Measurements from ENCODE around the gene PAAF1. TPM values are rescaled to one million over a fixed set of nuclear protein-coding genes. Genes with fewer than 3 reads are reported as not detected.

The PAAF1 gene
- total RNA-seq, 1 experiment from 2014 or later, result 13.3 TPM

DNA sequence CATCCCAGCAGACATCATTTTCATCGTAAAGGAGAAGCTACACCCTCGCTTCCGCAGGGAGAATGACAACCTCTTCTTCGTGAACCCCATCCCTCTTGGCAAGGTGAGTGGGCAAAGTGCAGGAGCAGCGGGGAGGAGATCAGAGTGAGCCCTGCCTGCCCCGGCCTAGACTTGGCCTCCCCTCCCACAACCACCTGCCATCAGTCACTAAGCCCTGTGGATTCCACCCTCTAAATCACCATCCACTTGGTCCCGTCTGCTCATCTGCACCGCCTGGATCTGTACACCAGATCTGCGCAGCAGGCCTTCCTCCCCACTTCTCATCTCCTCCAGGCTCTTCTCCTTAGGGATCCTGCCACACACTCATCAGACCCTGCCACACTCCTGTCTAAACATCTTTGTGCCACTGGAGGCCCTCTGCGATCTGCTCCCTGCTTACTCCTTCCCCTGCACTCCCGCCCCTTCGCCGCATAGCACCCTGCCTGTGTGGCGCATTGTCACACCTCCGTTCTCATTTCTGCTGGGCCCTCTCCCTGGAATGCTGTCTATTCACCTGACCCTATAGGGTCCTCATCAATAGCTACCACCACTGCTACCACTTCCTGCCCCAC, 91.7 kb downstream of the PAAF1 start:
- Histone ChIP-seq H3K9ac (ENCODE audit: low read length) (no peak overlapping the region), H4K20me1 (ENCODE audit: low read length) (no peaks in the 10 kb centered on the region), H3K36me3 (ENCODE audit: low read depth, low read length) (no peaks in the 10 kb centered on the region), H3F3A (ENCODE audit: low read length, unreplicated experiment) (no peaks in the 10 kb centered on the region), H3K9me3 (ENCODE audit: low read length) (no peaks in the 10 kb centered on the region), H3K27me3 (ENCODE audit: low read length) (no peaks in the 10 kb centered on the region), H3K79me2 (ENCODE audit: low read length) (no peaks in the 10 kb centered on the region), H2AFZ (ENCODE audit: low read length) (no peak overlapping the region), H3K27ac (ENCODE audit: low read length) (no peak overlapping the region), H3K4me1 (ENCODE audit: insufficient read depth, low read length) (peaks cover 7% of the 10 kb centered on the region), H3K4me3 (ENCODE audit: low read length) (no peak overlapping the region), H3K9me2 (replicated peaks; ENCODE audit: low read length) (no peaks in the 10 kb centered on the region), H3K4me2 (ENCODE audit: low read length) (no peak overlapping the region)
- no TSS peak for BruUV-seq (replicated peaks)
- CTCF ChIA-PET, result no interaction called here
- no peak for TF ChIP-seq EZH2phosphoT487 (IDR thresholded peaks at IDR 0.05; ENCODE audit: borderline replicate concordance, low read length)
- TF ChIP-seq EZH2 (IDR thresholded peaks at IDR 0.05; ENCODE audit: low read length, unreplicated experiment), result no peak
- no peak for TF ChIP-seq CTCF (conservative IDR thresholded peaks at IDR 0.05; ENCODE audit: low read depth, low read length)
- POLR2A ChIA-PET (ENCODE audit: unreplicated experiment), result no interaction called here
- intact Hi-C loops (cut with micrococcal nuclease), result loop anchor here (10.0 kb wide), 1 partner anchor 476 kb away; no protein-coding TSS in a partner anchor
- ATAC-seq (no peak), DNase-seq (no peak)

DNA sequence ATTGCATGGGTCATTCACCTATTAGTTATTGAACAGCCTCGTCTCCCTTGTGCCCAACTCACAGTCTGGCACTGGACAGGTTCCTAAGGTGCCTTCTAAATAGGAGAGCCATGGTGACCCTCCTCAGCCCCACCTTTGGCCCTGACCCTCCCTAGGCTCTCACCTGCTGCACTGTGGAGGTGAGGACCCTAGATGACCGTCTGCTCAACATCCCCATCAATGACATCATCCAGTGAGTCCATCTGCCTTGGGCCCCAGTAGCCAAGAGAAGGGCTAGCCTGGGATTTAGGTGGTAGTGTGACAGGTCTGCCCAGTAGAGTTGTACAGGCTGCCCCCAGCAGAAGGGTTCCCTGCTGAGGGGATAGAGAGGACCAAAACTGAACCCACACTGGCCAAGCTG, 92.3 kb downstream of the PAAF1 start:
- Histone ChIP-seq H4K20me1 (ENCODE audit: low read length) (no peaks in the 10 kb centered on the region), H3K79me2 (ENCODE audit: low read length) (no peaks in the 10 kb centered on the region), H3K9me2 (replicated peaks; ENCODE audit: low read length) (no peaks in the 10 kb centered on the region), H3K27ac (ENCODE audit: low read length) (no peak overlapping the region), H3K4me3 (ENCODE audit: low read length) (no peak overlapping the region), H3F3A (ENCODE audit: low read length, unreplicated experiment) (no peaks in the 10 kb centered on the region), H3K9me3 (ENCODE audit: low read length) (no peaks in the 10 kb centered on the region), H3K9ac (ENCODE audit: low read length) (no peak overlapping the region), H3K27me3 (ENCODE audit: low read length) (no peaks in the 10 kb centered on the region), H3K4me2 (ENCODE audit: low read length) (no peak overlapping the region), H3K36me3 (ENCODE audit: low read depth, low read length) (no peaks in the 10 kb centered on the region), H2AFZ (ENCODE audit: low read length) (no peak overlapping the region), H3K4me1 (ENCODE audit: insufficient read depth, low read length) (peaks cover 11% of the 10 kb centered on the region)
- DNase-seq, result no peak
- TF ChIP-seq EZH2 (IDR thresholded peaks at IDR 0.05; ENCODE audit: low read length, unreplicated experiment) (no peak), CTCF (conservative IDR thresholded peaks at IDR 0.05; ENCODE audit: low read depth, low read length) (no peak), EZH2phosphoT487 (IDR thresholded peaks at IDR 0.05; ENCODE audit: borderline replicate concordance, low read length) (no peak)
- ChIA-PET CTCF (no interaction called here), POLR2A (ENCODE audit: unreplicated experiment) (no interaction called here)
- BruUV-seq (replicated peaks), result no TSS peak
- ATAC-seq, result no peak
- intact Hi-C loops (cut with micrococcal nuclease), result loop anchor here (10.0 kb wide), 1 partner anchor 476 kb away; no protein-coding TSS in a partner anchor

GRCh38 chr11:73969991-73970800, 93.4 kb downstream of the PAAF1 start:
- no TSS peak for BruUV-seq (replicated peaks)

More at GRCh38 chr11:73969991-73970800, 93.4 kb downstream of the PAAF1 start:
- Histone ChIP-seq H3F3A (ENCODE audit: low read length, unreplicated experiment) (no peaks in the 10 kb centered on the region), H3K36me3 (ENCODE audit: low read depth, low read length) (no peaks in the 10 kb centered on the region), H3K9me2 (replicated peaks; ENCODE audit: low read length) (no peaks in the 10 kb centered on the region), H3K27ac (ENCODE audit: low read length) (no peak overlapping the region), H3K4me1 (ENCODE audit: insufficient read depth, low read length) (peaks cover 8% of the 10 kb centered on the region), H3K4me3 (ENCODE audit: low read length) (no peak overlapping the region), H3K79me2 (ENCODE audit: low read length) (no peaks in the 10 kb centered on the region), H3K9me3 (ENCODE audit: low read length) (no peaks in the 10 kb centered on the region), H2AFZ (ENCODE audit: low read length) (no peak overlapping the region), H4K20me1 (ENCODE audit: low read length) (no peaks in the 10 kb centered on the region), H3K27me3 (ENCODE audit: low read length) (no peaks in the 10 kb centered on the region), H3K4me2 (ENCODE audit: low read length) (no peak overlapping the region), H3K9ac (ENCODE audit: low read length) (no peak overlapping the region)
- intact Hi-C loops (cut with micrococcal nuclease), result loop anchor here (10.0 kb wide), 1 partner anchor 475 kb away; no protein-coding TSS in a partner anchor
- DNase-seq, result no peak
- POLR2A ChIA-PET (ENCODE audit: unreplicated experiment), result no interaction called here
- no peak for ATAC-seq
- TF ChIP-seq EZH2 (IDR thresholded peaks at IDR 0.05; ENCODE audit: low read length, unreplicated experiment) (no peak), CTCF (conservative IDR thresholded peaks at IDR 0.05; ENCODE audit: low read depth, low read length) (no peak), EZH2phosphoT487 (IDR thresholded peaks at IDR 0.05; ENCODE audit: borderline replicate concordance, low read length) (no peak)
- CTCF ChIA-PET, result no interaction called here
